Measurements from ENCODE around the gene RNMT.

The RNMT gene

DNA sequence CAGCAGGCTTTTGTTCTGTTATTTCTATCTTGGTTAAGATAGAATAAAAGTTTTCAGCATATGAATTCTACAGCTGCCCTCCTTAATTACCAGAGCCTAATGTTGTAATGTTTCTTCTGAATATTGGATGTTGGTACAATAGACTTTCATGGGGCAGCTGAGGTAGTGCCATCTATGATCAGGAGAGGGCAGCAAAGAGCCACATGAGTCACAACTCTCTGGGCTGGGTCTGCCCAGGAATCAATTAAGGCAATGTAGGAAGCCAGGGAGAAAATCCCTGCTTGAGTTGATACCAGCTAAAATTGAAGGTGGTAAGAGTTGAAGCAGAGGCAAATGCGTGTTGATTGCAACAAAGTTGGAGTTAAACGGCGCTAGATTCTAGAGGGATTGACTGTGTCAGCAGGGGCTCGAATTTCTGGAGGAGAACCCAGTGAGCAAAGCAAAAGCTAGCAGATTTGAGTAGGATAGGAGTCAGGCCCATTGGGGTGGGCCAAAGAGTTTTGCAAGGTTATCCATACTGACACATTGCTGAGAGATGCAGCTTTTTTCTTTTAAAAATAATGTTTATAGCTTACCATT lies 86.9 kb downstream of the RNMT start:
- DNase-seq, result no peak

Data from CD4-positive, alpha-beta T cell treated with Interleukin-15 for 1 hour (primary cell).